ENCODE measurements around the gene C1QTNF6.

Gene C1QTNF6

DNA sequence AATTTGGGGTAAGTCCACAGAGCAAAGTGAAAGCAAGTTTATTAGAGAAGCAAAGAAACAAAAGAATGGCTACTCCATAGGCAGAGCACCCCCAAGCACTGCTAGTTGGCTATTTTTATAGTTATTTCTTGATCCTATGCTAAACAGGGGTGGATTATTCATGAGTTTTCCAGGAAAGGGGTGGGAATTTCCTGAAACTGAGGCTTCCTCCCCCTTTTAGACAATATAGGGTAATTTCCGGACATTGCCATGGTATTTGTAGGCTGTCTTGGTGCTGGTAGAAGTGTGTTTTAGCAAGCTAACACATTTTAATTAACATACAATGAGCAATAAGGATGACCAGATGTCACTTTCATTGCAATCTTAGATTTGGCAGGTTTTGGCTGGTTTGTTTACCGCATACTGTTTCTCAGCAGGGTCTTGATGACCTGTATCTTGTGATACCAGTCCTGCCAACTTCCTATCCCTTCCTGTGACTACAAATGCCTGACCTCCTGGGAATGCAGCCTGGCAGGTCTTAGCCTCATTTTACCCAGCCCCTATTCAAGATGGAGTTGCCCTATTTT lies 937 bp upstream of the C1QTNF6 start:
- DNase-seq = peak; percentile 31

DNA sequence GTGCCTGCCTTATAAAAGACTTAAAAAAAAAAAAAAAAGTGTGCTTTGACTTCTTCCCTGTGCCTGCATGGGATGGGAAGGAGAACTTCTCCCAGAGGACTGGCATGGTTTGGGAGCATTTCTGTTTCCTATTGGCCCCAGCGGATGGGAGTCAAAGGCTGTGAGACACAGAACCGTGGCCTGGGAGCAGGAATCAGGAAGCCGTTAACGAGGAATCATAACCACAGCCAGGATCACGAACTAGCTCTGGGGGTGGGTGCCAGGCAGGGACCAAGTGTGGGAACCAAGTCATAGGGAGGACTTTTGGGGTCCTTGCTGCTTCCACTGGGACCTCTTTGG lies 526 bp downstream of the C1QTNF6 start:
- no peak for DNase-seq

DNA sequence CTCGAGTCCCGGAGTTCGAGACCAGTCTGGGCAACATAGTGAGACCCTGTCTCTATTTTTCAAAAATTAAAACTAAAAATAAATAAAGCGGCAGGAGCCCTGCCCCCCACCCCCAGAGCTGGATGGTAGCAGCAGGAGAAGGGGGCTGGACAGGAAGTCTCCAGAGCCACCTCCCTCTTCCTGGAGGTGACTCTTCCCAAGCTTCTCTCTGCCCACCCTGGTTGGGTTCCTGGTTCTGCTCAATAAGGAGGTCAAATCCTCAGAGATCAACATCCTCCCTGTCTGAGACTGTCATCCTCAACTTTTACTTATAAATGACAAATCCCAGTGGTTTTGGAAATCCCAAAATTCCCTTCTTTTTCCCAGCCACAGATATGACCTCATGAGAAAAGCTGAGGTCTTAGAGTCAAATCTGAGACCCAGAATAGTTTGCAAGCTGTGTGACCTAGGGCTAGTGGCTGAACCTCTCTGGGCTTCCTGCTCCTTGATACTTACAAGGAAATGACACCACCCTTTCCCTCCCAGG lies 987 bp downstream of the C1QTNF6 start:
- peak; percentile 10 for DNase-seq

DNA sequence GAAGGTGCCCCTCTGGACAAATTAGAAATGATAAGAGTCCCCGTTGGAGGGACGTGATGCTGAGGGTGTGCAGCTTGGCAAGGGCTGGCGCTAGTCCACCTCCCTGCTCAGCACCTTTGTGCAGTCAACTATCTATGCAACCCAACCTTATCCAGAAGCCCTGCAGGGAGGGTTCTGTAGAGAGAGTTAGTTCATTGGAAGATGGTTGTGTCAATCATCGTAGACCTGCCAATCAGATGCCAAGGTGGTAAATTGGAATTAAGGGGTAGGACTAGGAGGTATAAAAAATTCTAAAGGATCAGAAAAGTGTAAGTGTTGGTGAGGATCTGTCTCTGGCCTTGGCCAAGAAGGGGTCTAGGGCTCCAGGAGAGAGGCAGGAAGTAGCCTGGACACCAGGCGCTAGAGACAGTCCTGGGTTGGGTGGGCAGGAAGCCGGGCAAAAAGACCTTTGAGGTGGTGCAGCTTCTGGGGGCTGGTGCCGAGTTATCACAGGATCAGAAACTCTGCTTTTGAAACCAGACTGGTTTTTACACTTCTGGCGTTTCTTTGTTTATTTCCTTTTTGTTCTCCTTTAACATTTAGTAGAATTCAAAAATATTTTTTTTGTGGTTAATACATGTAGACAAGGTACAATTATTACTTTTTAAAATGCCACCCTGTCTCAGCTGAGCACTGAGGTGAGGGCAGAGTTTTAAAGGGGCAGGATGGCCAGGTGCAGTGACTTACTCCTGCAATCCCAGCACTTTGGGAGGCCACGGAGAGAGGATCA lies 1.6 kb downstream of the C1QTNF6 start:
- peak; percentile 75 for DNase-seq

DNA sequence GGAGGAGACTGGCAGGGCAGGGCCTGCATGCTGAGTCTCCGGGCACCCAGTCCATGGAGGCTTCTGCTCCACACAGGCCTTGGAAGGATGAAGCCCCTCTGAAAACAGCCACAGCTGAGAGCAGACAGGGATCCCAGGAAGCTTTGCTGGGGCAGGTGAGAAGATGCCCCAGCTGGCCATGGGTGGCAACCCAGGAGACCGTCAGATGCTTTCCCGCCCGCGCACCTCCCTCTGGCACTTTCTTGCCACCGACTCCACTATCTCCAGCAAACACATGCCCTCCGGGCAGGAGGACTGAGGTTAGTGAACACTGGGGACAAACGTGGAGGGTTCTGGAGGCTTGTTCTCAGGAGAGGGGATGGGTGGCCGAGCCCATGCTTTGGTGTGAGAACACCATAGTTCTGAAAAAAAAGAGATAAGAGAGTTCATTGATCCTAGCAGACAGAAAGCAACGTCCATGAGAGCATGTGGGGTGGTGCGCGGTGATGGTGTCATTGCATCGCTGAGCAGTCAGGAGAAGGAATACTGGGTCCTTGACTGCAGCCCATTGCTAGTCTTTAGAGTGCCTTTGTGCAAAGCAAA lies 2.3 kb downstream of the C1QTNF6 start:
- no peak for DNase-seq

DNA sequence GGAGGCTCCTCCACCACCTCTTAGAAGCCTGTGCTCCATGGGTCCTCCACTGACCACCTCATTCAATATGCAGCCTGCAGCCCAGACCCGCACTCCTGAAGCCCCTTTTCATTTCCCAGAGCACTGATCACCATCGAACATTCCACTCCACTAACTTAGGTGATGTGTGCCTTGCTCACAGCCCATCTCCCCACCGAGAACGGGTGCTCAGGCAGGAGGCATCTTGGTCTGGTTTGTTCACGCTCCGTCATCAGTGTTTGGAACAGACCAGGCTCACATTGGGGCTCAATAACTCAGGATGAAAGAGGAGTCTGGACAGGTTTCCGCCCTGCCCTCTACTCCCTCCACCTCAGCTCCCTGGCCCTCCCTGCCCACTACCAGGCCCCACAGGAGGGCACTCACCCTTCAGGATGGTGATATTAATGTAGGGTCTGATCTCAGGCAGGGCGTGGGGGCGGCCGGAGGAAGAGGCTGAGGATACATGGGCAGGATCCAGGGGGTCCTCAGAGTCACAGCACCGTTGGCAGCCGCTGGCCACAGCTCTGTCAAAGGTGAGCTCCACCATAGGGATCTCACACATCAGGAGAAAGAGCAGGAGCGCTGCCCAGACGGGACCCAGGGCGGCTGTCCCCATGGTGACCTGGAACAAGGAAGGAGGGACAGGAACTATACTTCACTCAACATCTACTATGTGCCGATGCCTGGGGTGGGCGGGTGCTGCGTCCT lies 3.1 kb downstream of the C1QTNF6 start:
- DNase-seq = no peak

DNA sequence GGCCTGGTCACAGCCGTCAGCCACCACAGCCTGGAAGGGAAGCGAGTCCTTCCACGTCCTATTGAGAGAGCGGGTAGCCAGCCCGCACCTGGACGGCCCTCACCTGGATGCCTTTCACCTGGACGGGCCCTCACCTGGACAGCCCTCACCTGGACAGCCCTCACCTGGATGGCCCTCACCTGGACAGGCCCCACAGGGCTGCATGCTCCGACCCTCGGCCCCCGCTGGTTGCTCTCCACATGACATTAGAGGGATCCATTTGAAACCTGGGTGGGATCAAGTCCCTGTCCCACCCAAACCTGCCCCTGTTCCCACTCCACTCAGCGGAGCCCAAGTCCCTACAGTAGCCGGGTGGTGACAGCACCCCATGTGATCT lies 3.7 kb downstream of the C1QTNF6 start:
- no peak for DNase-seq

DNA sequence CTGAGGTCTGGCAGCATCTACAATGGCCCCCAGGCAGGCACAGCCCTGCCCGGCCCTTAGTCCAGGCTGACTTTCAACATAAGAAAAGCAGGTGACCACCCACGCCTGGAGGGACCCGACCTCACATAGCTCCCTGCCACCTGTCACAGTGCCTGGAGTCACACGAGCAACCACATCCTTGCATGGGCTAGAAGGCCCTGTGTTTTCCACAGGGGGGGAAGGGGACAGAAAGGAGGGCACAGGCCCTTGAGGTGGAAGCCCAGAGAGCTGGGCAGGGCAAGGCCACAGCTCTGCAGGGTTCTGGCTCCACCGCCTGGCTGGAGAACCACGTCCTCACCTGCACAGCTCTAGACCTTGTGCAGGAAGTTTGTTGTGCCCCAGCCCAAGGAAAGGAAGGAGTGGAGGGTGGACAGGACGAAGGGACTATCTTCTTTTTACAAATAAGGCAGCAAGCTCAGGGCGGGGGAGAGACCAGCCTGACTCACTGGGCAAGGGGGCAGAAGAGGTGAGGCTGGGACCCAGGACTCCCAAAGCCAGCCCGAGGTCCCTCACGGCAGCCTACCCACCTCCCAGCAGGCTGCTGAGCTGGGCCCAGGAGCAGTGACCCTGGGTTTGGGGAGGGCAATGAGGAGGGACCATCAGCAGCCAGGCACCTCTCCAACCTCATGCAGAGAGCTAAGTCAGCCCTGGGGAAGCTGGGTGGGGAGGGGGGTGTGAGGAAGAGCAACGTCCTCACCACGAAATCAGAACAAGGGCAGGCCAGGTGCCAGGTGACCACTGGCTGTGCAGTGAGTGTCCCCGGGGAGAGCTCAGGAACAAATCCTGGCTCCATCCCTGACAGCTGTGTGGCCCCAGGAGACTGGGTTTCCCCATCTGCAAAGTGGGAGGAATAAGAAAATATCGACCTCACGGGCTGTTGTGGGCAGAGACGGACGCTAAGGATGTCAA lies 4.3 kb downstream of the C1QTNF6 start:
- no peak for DNase-seq

DNA sequence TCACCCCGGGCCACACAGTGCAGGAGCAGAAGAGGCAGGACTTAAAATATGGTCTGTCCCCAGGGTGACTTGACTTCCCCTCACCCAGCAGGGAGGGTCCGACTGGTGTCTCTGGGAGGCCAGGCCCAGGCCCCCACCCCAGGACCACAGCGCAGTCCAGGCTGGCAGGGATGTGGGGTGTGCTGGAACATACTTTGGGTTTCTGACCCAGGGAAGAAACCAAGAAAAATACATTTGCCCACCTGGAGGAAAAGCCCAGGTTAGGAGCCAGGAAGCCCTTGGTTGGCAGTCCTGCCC lies 5.2 kb downstream of the C1QTNF6 start:
- DNase-seq = no peak

DNA sequence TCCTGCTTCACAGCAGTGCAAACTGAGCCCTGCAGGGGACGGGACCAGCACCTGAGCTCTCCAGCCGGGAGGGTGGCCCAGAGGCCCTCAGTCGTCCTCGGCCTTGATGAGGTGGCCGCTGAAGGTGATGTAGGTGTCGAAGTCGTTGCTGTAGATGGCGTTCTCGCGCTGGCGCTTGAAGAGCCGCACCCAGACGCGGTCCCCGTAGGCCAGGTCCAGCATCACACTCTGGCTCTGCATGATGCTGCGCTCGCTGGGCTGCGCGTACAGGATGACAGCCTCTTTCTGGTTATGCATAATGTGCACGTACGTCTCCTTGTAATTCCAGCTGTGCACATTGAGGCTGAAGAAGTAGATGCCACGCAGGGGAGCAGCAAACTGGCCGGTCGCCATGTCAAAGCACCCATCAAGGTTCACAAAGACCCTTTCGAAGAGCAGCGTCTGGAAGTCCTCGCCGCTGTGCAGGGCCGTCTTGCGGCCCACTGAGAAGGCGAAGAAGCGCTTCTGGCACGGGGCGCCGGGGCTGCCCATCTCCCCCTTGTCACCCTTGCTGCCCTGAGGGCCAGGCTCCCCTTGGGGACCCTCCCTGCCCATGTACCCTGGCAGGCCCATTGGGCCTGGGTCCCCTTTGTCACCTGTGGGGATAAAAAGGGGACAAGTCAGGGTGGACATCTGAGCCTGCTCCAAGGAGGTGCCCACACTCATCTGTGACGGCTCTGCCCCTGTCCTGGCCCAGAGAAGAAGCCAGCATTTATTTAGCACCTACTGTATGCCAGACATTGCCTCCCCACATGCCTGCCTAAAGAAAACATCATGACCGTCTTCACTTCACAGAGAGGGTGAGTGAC lies 5.7 kb downstream of the C1QTNF6 start:
- DNase-seq = no peak

DNA sequence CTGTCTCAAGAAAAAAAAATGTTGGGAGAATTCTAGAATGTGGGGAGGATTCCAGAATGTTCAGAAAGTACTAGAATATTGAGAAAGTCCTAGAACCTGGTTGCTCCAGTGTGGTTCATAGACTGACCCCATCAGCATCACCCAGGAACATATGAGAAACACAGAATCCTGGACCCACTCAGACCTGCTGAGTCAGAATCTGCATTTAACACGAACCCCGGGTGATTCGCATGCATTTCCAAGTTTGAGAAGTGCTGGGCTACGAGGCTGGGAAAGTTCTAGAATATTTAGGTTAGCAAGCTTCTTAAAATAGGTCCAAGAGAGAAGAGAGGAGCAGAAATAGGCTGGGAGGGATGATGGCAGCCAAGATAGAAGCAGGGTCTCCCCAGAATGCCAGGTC lies 6.4 kb downstream of the C1QTNF6 start:
- DNase-seq = no peak

DNA sequence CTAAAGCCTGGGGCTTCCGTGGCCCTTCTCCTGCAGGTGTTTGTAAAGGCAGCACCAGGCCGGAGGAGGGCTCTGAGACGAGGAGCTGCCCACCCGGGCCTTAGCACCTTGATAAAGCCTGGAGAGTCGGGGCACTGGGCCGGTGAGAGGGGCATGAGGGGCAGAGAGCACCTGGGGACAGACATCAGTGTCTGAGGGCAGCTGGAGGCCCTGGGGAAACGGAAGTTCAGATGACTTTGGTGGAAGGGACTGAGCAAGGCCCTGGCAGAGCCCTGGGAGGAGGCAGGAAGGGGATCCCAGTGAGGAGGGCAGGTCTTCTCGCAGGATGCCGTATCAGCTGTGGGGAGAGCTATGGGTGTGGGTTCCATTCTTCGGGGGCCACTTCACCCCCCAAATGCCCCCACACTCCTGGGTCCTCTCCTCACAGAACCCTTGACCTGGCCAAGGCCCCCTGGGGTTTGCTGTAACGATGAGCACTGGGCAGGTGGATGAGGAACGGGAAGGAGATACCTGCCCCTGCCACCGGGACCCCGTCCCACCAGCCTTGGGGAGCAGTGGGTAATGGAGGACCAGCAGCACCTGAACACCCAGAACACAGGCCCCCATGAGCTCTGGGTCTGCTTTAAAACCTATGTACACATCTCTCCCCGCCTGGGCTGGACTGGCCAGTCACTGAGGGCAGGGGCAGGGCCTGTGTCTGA lies 7.4 kb downstream of the C1QTNF6 start:
- DNase-seq = no peak

DNA sequence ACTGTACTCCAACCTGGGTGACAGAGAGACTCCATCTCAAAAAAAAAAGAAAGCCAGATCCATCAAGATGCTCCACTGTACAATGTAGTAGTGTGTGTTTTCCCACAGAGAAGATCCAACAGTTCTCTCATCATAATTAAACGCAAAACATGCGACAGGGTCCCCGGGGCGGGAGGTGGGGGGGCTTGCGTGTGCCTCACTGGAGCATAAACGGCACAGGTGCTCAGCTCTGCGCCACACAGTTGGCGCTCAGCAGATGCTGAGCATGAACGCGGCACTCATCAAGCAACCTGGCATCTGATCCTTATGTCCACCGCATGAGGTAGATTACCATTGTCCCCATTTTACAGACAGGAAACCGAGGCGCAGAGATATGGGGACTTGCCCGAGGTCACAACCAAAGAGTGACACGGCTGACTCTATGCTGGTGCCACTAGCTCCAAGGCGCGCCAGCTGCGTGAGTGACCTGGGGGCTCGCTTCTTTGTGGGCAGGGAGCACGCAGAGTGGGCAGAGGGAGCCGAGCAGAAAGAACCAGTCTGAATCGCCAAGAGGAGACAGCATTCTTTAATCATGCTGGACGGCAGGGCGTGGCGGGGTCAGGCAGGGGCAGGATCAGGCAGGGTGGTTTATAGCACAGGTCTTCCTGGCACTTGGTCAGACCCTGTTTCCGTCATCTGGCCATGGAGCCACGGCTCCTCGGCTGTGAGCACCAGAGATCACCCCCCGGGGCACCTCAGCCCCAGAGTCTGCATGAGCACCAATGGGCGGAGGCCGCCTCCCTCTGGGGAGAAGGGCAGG lies 8.2 kb downstream of the C1QTNF6 start:
- DNase-seq = no peak

DNA sequence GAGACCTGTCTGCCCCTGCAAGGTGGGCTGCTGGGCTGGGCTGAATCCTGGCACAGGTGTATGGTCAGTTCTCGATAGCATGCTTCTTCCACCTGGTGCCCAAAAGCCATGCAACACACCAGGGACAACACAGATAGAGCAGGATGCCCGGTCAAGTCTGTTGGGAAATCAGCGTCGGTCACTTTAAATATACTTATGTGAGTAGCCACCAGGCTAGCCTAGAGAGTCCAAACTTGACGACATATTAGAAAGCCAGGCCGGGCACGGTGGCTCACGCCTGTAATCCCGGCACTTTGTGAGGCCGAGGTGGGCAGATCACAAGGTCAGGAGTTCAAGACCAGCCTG lies 8.9 kb downstream of the C1QTNF6 start:
- no peak for DNase-seq

DNA sequence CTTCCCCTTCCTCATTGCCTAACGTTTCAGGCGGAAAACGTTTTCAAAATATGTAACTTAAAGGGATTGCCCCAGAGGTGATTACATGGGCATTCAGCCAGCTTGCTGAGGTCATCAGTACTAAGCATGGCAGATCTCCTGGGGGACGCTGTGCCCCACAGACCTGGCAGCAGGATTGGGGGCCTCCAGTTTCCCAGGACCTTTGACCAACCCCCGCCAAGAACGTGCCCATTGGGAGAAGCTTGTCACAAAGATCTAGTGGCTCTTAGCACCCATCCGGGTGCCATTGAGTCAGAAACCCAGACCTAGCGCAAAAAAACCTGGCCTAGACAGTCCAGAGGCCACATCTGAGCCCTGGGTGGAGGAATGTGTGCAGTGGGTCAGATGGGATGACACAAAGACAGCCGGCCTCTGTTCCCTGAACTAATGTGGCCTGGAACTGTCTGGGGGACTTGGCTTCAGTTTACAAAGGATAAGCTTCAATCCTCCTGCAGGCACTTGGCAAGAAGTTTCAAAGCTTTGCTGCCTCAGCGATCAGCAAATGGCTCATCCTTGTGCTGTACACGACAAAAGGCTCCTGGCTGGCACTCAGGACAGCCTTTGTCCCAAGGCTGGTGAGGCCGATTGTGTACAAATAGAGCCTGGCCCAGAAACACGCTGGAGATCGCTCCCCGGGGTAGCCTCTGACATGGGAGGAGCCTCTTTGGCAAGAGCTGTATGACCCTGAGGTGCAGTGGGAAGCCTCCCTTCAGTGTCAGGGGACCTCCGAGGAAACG lies 9.5 kb downstream of the C1QTNF6 start:
- peak; percentile 32 for DNase-seq

DNA sequence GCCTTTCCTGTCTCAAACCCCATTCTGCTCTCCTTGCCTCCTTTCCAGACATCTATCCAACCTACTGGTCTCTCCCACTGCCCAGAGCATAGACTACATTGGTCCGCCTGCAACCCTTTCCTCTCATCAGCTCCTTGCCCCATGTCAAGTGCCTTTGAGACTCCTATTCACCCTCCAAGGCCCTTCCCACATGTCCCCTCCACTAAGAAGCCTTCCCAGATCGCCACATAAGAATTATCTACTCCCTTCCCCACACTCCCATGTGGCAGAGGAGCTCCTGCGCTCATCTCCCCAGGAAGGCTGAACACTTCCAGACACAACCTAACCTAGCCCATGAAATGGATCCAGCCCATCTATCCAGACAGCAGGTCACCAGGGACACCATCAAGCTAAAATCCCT lies 10.3 kb downstream of the C1QTNF6 start:
- no peak for DNase-seq

DNA sequence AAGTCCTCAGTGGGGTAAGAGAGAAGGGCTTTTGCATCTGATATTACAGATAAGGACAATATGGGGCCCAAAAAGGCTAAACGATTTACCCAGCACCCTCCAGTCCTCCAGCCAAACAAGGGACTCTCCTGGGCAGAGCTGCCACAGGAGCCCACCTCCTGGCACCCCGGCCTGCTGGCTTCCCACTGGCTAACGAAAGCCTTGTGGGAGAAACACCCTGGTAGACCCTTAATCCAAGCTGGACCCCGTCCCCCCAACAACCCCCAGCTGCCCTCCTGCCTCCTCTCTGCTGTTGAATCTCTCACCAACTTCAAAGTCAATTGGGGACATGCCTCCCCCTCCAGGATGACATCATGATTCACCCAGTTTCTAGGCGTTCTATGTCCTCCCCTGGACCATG lies 10.8 kb downstream of the C1QTNF6 start:
- DNase-seq = no peak

DNA sequence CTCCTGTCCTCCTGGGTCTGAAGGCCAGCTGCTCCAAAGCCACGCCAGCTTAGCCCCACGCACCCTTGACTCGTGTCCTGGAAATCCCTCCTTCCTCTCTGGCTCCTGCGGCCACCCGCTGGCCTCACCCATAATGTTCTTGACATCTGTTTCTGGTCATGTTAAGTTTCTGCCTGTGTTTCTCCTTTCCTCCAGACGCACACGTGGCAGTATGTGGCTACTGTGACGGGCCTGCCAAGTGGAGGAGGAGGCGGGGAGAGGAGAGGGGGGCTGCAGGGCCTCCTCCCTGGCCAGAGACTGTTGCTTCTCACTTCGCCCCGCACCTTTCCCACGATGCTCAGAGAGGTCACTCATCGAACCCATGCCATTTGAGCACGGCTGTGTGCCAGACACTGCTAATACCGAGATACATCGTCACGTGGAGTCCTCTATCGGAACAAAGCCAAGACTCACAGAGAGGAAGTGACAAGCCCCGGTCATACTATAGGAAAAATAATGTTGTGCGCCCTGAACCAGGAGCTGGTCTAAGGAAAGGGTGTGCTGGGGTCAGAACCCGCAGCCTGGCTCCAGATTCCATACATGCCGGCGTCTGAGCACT lies 11.5 kb downstream of the C1QTNF6 start:
- DNase-seq = peak; percentile 65

Data from suppressor macrophage treated with lipopolysaccharide for 4 hours (primary cell).